ENCODE results near the gene CCNY.

DNA sequence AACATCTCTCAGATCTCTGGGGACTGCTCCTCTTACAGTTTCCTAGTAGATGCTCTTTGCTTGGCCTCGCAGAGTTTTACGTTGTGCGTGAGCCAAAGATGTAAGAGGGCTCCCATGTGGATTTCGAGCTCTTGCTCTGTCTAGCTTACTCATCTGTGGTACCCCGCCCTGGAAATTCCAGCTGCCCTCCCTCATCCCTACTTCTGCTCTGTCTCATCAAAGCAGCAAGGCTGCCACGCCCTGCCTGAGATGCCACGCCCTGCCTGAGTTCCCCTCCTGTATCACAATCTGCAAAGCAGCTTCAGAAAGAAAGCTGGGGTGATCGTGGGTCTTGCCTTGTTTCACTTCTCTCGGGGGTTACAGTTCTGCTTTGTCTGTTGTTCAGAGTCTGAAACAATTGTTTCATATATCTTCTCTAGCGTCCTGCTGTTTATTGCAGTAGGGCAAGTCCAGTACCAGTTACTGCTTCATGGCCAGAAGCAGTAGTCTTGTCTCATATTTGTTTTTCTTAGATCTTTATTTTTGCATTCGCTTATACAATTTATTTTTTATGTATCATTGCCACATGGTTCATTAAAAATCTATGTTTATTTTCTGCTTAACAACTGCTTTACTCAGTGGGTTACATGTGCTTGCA, 36.1 kb upstream of the CCNY start:
- no peak for TF ChIP-seq POLR2AphosphoS5 (IDR thresholded peaks at IDR 0.05; ENCODE audit: low read depth, low read length)
- no peak for TF ChIP-seq TAF1 (IDR thresholded peaks at IDR 0.05; ENCODE audit: borderline replicate concordance, low read depth, low read length)
- TF ChIP-seq POLR2A (IDR thresholded peaks at IDR 0.05; ENCODE audit: low read depth, low read length) = no peak
